OCI-LY7 (cell line): ENCODE measurements around the gene PPTC7. TPM values are rescaled to one million over a fixed set of nuclear protein-coding genes. Genes with fewer than 3 reads are reported as not detected.

ENCODE experiments used
- BruUV-seq: library from RNA; stranded (reverse); fragments of 400-500 nt; replicated peaks from 2 replicates; lab custom pipeline; 2021; lab: Mats Ljungman, UMichigan
- CTCF ChIA-PET: fragments of 300-600 bp; sonication (Branson Sonifier 250); formaldehyde crosslinking; loops from one replicate; lab custom pipeline; 2022; ENCODE audit warnings: antibody characterized with exemption; ENCODE audit not compliant: unreplicated experiment; lab: Charles Lee
- POLR2A ChIA-PET: fragments of 300-600 bp; sonication (Branson Sonifier 250); formaldehyde crosslinking; loops from one replicate; lab custom pipeline; 2022; ENCODE audit warnings: antibody characterized with exemption; lab: Charles Lee
- DNase-seq: peaks from one replicate; pipeline ENCODE4 v3.0.0-alpha.2; 2015; ENCODE audit warnings: low spot score
- H2AFZ ChIP-seq: fragments of 200-600 bp; sonication (generic), shearing (Covaris generic); 2 replicates; pipeline ENCODE4 v1.6.1; 2014; ENCODE audit warnings: mild to moderate bottlenecking, antibody characterized with exemption, low read length, moderate library complexity
- H3K27ac ChIP-seq: fragments of 200-600 bp; sonication (generic); 2 replicates; pipeline ENCODE4 v1.5.1; 2014; ENCODE audit warnings: mixed run types, low read depth, mild to moderate bottlenecking, moderate library complexity, low read length, inconsistent platforms; ENCODE audit not compliant: poor library complexity, severe bottlenecking
- H3K36me3 ChIP-seq: fragments of 200-600 bp; sonication (generic); 2 replicates; pipeline ENCODE4 v1.6.1; 2014; ENCODE audit warnings: mild to moderate bottlenecking, antibody characterized with exemption, low read length, moderate library complexity, mixed read lengths; ENCODE audit not compliant: insufficient read depth
- H3K4me1 ChIP-seq: fragments of 200-600 bp; sonication (generic); 2 replicates; pipeline ENCODE4 v1.5.1; 2014; ENCODE audit warnings: mild to moderate bottlenecking, low read length; ENCODE audit not compliant: insufficient read depth, poor library complexity, severe bottlenecking
- H3K4me2 ChIP-seq: fragments of 200-600 bp; sonication (generic); 2 replicates; pipeline ENCODE4 v1.6.1; 2014; ENCODE audit warnings: mild to moderate bottlenecking, low read length
- H3K4me3 ChIP-seq: fragments of 200-600 bp; sonication (generic); 2 replicates; pipeline ENCODE4 v1.5.1; 2014; ENCODE audit warnings: mild to moderate bottlenecking, low read depth, low read length; ENCODE audit not compliant: poor library complexity, severe bottlenecking
- H3K79me2 ChIP-seq: fragments of 200-600 bp; sonication (generic); 2 replicates; pipeline ENCODE4 v1.6.1; 2016; ENCODE audit warnings: low read depth, mild to moderate bottlenecking, low read length, moderate library complexity, mixed read lengths; ENCODE audit not compliant: insufficient read depth
- H3K9me2 ChIP-seq: fragments of 200-600 bp; sonication (generic); 2 replicates; pipeline ENCODE4 v1.6.1; 2016; ENCODE audit warnings: mild to moderate bottlenecking, low read length, mixed read lengths; ENCODE audit not compliant: insufficient read depth
- H3K9me3 ChIP-seq: fragments of 200-600 bp; sonication (generic); 2 replicates; pipeline ENCODE4 v1.6.1; 2014; ENCODE audit warnings: mild to moderate bottlenecking, mixed run types, low read length, mixed read lengths
- H4K20me1 ChIP-seq: fragments of 200-600 bp; sonication (generic); 2 replicates; pipeline ENCODE4 v1.6.1; 2014; ENCODE audit warnings: mild to moderate bottlenecking, antibody characterized with exemption, low read length, moderate library complexity, mixed read lengths; ENCODE audit not compliant: insufficient read depth
- CTCF ChIP-seq: fragments of 200-600 bp; sonication (generic); conservative IDR thresholded peaks from 2 replicates; pipeline ENCODE4 v1.5.1; 2014; ENCODE audit warnings: mild to moderate bottlenecking, antibody characterized with exemption, low read length, moderate library complexity, mixed read lengths
- EZH2phosphoT487 ChIP-seq: fragments of 200-600 bp; sonication (generic); IDR thresholded peaks from 2 replicates; pipeline ENCODE4 v1.6.1; 2018; ENCODE audit warnings: low read depth, borderline replicate concordance, mild to moderate bottlenecking, mixed run types, antibody characterized with exemption, low read length, moderate library complexity, mixed read lengths
- intact Hi-C: fragments of 100-400 bp; cut with micrococcal nuclease; formaldehyde crosslinking; loops from one replicate; pipeline ENCODE4 v1.10.0; 2022; ENCODE audit not compliant: unreplicated experiment
- total RNA-seq, 2 experiments: library from RNA; depleted of rRNA in 1 of 2; stranded (reverse); fragments of >200 nt in 1 of 2; shearing (Covaris generic) in 1 of 2; gene quantifications; 2 replicates each; pipeline ENCODE4 v1.2.3, GENCODE V29; 2014 to 2022

The PPTC7 gene
- total RNA-seq, 2 experiments from 2014 or later = 11.4 to 29.7 TPM

DNA sequence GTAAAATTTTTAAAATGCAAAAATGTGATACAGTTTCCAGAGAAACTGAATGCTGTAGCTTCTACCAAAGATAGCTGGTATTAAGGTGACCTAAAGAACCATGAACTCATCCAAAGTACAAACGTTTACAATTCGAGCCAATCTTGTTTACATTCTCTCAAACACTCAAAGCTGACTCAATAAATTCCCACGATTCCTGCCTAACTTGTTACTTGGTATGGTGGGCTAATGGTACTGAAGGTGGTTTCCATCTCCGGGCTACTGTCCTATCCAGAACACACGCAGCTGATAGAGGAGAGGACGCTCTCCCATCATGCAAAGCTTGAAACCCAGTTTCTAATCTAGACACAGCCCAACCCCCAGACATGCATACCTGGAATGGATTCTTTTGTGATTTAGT is 49.5 kb downstream of the PPTC7 start:
- Histone ChIP-seq H3K9me3 (no peaks in the 10 kb centered on the region), H3K27ac (no peak overlapping the region), H3K36me3 (peaks cover 91% of the 10 kb centered on the region), H3K79me2 (peaks cover 9% of the 10 kb centered on the region; the same call in 1 of the 2 replicates), H3K4me3 (no peak overlapping the region), H2AFZ (no peak overlapping the region), H3K4me1 (peaks cover 35% of the 10 kb centered on the region), H3K9me2 (no peaks in the 10 kb centered on the region), H4K20me1 (no peaks in the 10 kb centered on the region), H3K4me2 (no peak overlapping the region)
- TF ChIP-seq EZH2phosphoT487 = no peak
- no peak for TF ChIP-seq CTCF
- intact Hi-C loops = no loop called here
- CTCF ChIA-PET = interaction anchor here (0.6 kb wide), 1 partner anchor 68 kb away, joined by 3 read pairs; no protein-coding TSS in a partner anchor
- no peak for DNase-seq
- POLR2A ChIA-PET = interaction anchor here (0.6 to 2.8 kb wide), 6 partner anchors 14 to 523 kb away, joined by 3 to 18 read pairs (median 4); no protein-coding TSS in a partner anchor
- TSS peak; percentile 14 for BruUV-seq

- DNase-seq = no peak
- Histone ChIP-seq H3K36me3 (peaks cover 82% of the 10 kb centered on the region), H3K4me3 (no peak overlapping the region), H4K20me1 (no peaks in the 10 kb centered on the region), H3K4me2 (no peak overlapping the region; the same call in 1 of the 2 replicates), H3K79me2 (peaks cover 9% of the 10 kb centered on the region; the same call in 1 of the 2 replicates), H2AFZ (no peak overlapping the region), H3K27ac (no peak overlapping the region), H3K9me3 (no peaks in the 10 kb centered on the region), H3K4me1 (peaks cover 35% of the 10 kb centered on the region), H3K9me2 (no peaks in the 10 kb centered on the region)
- ChIA-PET CTCF (no interaction called here), POLR2A (interaction anchor here (0.6 to 2.8 kb wide), 5 partner anchors 13 to 85 kb away, joined by 3 to 18 read pairs (median 4); no protein-coding TSS in a partner anchor)
- TF ChIP-seq EZH2phosphoT487 (no peak), CTCF (no peak)
- no TSS peak for BruUV-seq
- intact Hi-C loops = no loop called here
These were observed 50.5 kb downstream of the PPTC7 start for GRCh38 chr12:110532644-110533043.

DNA sequence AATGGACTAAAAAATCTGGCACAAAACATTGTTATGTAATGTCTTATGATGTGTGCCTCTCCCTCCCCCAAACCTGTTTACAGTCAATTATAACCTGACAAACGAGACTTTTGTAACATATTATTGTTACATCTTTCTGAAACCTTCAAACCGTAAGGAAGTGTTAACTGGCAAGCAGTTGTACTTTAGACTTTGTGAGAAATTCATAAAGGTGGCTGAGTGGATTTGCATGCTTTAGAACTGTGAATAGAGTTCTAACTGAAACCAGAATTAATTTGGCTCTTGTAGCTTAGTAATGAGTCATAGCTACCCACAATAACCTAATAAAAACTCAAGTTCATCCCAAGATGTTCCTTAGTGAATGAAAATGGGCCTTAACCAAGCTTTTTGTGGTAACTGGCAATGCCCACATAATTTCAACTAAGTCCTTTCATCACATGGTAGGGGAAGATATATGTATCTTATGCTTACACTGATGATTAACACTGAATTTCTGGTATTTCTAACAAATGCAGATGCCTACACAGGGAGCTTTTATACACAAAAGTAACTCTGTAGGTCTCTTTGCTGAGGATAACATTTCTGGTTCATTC is 51.3 kb downstream of the PPTC7 start:
- Histone ChIP-seq H3K4me2 (peak overlapping the region; percentile 41; the same call in 1 of the 2 replicates), H4K20me1 (no peaks in the 10 kb centered on the region)
- BruUV-seq = no TSS peak

More for the DNA sequence above, 51.3 kb downstream of the PPTC7 start:
- Histone ChIP-seq H3K36me3 (peaks cover 74% of the 10 kb centered on the region), H3K9me3 (no peaks in the 10 kb centered on the region), H3K79me2 (peaks cover 9% of the 10 kb centered on the region; the same call in 1 of the 2 replicates), H3K27ac (peak overlapping the region; percentile 17), H3K4me1 (peaks cover 35% of the 10 kb centered on the region), H3K4me3 (no peak overlapping the region), H2AFZ (no peak overlapping the region), H3K9me2 (no peaks in the 10 kb centered on the region)
- intact Hi-C loops = no loop called here
- ChIA-PET CTCF (interaction anchor here (0.7 kb wide), 1 partner anchor 55 kb away, joined by 3 read pairs; no protein-coding TSS in a partner anchor), POLR2A (interaction anchor here (0.6 to 2.8 kb wide), 5 partner anchors 11 to 88 kb away, joined by 3 to 18 read pairs (median 5); no protein-coding TSS in a partner anchor)
- no peak for DNase-seq
- no peak for TF ChIP-seq EZH2phosphoT487
- TF ChIP-seq CTCF = no peak
